Smooth muscle cell (in vitro differentiated cells): ENCODE data around the gene SLC1A7. TPM values are rescaled to one million over a fixed set of nuclear protein-coding genes. Genes with fewer than 3 reads are reported as not detected.

ENCODE experiments used
- DNase-seq: peaks from one replicate; lab custom pipeline; 2025; ENCODE audit not compliant: unreplicated experiment; lab: John Stamatoyannopoulos, UW
- H2AFZ ChIP-seq: fragments of 200-600 bp; sonication (generic); 2 replicates; pipeline ENCODE4 v1.6.0; 2016; ENCODE audit warnings: antibody characterized with exemption, low read depth, mild to moderate bottlenecking
- H3F3A ChIP-seq: fragments of 200-600 bp; sonication (generic); 2 replicates; pipeline ENCODE4 v1.6.0; 2017; ENCODE audit warnings: antibody characterized with exemption, low read depth
- H3K27ac ChIP-seq: fragments of 200-600 bp; sonication (generic); 2 replicates; pipeline ENCODE4 v1.5.1; 2016; ENCODE audit warnings: low read depth, mild to moderate bottlenecking
- H3K27me3 ChIP-seq: fragments of 200-600 bp; sonication (generic); 2 replicates; pipeline ENCODE4 v1.6.1; 2016; ENCODE audit warnings: low read depth, mild to moderate bottlenecking
- H3K36me3 ChIP-seq: fragments of 200-600 bp; sonication (generic); 2 replicates; pipeline ENCODE4 v1.5.1; 2016; ENCODE audit warnings: low read depth
- H3K4me1 ChIP-seq: fragments of 200-600 bp; sonication (generic); 2 replicates; pipeline ENCODE4 v1.5.1; 2016; ENCODE audit warnings: low read depth
- H3K4me2 ChIP-seq: fragments of 200-600 bp; sonication (generic); 2 replicates; pipeline ENCODE4 v1.6.0; 2016; ENCODE audit warnings: mild to moderate bottlenecking
- H3K4me3 ChIP-seq: fragments of 200-600 bp; sonication (generic); 2 replicates; pipeline ENCODE4 v1.5.1; 2016; ENCODE audit warnings: mild to moderate bottlenecking
- H3K79me2 ChIP-seq: fragments of 200-600 bp; sonication (generic); 2 replicates; pipeline ENCODE4 v1.6.0; 2016; ENCODE audit warnings: low read depth, mild to moderate bottlenecking
- H3K9ac ChIP-seq: fragments of 200-600 bp; sonication (generic); 2 replicates; pipeline ENCODE4 v1.6.0; 2016; ENCODE audit warnings: low read depth
- H3K9me3 ChIP-seq: fragments of 200-600 bp; sonication (generic); replicated peaks from 2 replicates; pipeline ENCODE4 v1.5.1; 2016; ENCODE audit warnings: low read depth
- H4K20me1 ChIP-seq: fragments of 200-600 bp; sonication (generic); 2 replicates; pipeline ENCODE4 v1.6.0; 2016; ENCODE audit warnings: low read depth
- WGBS: methylation state at CpG from one replicate; pipeline ENCODE4 v1.1.7; 2016; ENCODE audit warnings: low lambda C conversion rate; 5-methylcytosine and 5-hydroxymethylcytosine counted together
- polyA plus RNA-seq: library from polyadenylated mRNA; unstranded; fragments of >200 nt; fragmentation: Nextera tagmentation; extraction: Ambion mirVana; gene quantifications from 2 replicates; pipeline ENCODE4 v1.2.1, GENCODE V29; 2016
- total RNA-seq: library from RNA; depleted of rRNA; stranded (reverse); fragments of >200 nt; gene quantifications from 2 replicates; pipeline ENCODE4 v1.2.3, GENCODE V29; 2014
- TF ChIP-seq, protein P1 (sequence below): fragments of 200-600 bp; sonication (generic); IDR thresholded peaks from 2 replicates; pipeline ENCODE4 v1.5.1; 2017; ENCODE audit warnings: borderline replicate concordance, mild to moderate bottlenecking, antibody characterized with exemption; ENCODE audit not compliant: insufficient read depth, poor library complexity, severe bottlenecking

Gene SLC1A7
- total and polyA plus RNA-seq, 2 experiments from 2014 or later, result 0.05 TPM; not detected in 1

DNA sequence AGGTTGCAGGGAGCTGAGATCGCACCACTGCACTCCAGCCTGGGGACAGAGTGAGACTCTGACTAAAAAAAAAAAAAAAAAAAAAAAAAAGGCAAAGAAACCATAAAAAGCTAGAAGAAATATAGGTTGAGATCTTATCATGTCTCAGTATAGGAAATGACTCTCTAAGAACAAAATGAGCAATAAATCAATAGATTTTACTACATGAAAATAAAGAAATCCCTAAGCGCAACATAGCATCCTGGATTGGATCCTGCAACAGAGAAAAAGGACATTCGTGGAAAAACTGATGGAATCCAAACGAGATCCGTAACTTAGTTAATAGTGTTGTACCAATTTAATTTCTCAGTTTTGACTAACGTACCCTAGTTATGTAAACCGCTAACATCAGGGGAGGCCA is 35.3 kb downstream of the SLC1A7 start:
- H3K4me1 ChIP-seq, result peaks cover 23% of the 10 kb centered on the region
- no peak overlapping the region for H3K9ac ChIP-seq
- peak overlapping the region; percentile 56 for H3K4me2 ChIP-seq
- H3F3A ChIP-seq, result no peaks in the 10 kb centered on the region
- WGBS, result 94% methylated on average over 6 of the region's 7 CpGs
- peak overlapping the region; percentile 32 for H3K27ac ChIP-seq
- H3K9me3 ChIP-seq, result peaks cover 1% of the 10 kb centered on the region
- TF ChIP-seq, protein P1, sequence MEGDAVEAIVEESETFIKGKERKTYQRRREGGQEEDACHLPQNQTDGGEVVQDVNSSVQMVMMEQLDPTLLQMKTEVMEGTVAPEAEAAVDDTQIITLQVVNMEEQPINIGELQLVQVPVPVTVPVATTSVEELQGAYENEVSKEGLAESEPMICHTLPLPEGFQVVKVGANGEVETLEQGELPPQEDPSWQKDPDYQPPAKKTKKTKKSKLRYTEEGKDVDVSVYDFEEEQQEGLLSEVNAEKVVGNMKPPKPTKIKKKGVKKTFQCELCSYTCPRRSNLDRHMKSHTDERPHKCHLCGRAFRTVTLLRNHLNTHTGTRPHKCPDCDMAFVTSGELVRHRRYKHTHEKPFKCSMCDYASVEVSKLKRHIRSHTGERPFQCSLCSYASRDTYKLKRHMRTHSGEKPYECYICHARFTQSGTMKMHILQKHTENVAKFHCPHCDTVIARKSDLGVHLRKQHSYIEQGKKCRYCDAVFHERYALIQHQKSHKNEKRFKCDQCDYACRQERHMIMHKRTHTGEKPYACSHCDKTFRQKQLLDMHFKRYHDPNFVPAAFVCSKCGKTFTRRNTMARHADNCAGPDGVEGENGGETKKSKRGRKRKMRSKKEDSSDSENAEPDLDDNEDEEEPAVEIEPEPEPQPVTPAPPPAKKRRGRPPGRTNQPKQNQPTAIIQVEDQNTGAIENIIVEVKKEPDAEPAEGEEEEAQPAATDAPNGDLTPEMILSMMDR, result no peak
- H3K36me3 ChIP-seq, result no peaks in the 10 kb centered on the region
- no peak for DNase-seq
- no peak overlapping the region for H3K4me3 ChIP-seq
- no peaks in the 10 kb centered on the region for H3K79me2 ChIP-seq
- H3K27me3 ChIP-seq, result peaks cover 11% of the 10 kb centered on the region
- H4K20me1 ChIP-seq, result no peaks in the 10 kb centered on the region
- H2AFZ ChIP-seq, result no peak overlapping the region

DNA sequence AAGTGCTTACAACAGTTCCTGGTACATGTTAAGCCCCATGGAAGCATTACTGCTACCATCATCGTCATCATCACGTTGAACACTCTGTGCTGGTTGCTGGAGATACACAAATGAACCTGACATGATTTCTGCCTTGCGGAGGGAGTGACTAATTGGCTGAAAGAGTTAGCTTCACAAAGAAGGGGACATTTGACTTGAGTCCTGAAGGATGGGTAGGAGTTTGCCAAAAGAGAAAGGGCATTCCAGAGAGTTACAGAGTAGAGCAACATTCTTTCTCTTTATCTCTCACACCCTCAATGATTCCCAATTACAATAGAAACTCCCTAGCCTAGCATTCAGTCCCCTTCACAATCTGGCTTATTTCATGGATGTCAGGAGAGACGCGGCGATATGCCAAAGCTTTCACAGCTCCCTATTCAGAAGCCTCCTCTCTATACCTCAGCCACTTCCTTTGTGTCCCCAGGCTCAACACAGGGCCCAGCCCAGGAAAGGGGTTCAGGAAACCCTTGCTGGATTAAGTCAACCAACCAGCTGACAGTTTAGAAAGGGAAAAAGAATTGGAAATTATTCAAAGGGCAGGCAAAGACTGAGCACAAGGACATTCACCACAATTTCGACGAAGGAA is 38.0 kb downstream of the SLC1A7 start:
- Histone ChIP-seq H3K4me3 (no peak overlapping the region), H3K27ac (no peak overlapping the region), H3K27me3 (peaks cover 11% of the 10 kb centered on the region), H3K4me1 (peaks cover 14% of the 10 kb centered on the region), H3K4me2 (no peak overlapping the region), H4K20me1 (no peaks in the 10 kb centered on the region), H3F3A (no peaks in the 10 kb centered on the region), H3K79me2 (no peaks in the 10 kb centered on the region), H3K9me3 (no peaks in the 10 kb centered on the region), H3K36me3 (no peaks in the 10 kb centered on the region), H2AFZ (no peak overlapping the region), H3K9ac (no peak overlapping the region)
- DNase-seq, result no peak
- TF ChIP-seq, protein P1, result no peak
- WGBS, result 91% methylated on average over 8 of the region's 8 CpGs

DNA sequence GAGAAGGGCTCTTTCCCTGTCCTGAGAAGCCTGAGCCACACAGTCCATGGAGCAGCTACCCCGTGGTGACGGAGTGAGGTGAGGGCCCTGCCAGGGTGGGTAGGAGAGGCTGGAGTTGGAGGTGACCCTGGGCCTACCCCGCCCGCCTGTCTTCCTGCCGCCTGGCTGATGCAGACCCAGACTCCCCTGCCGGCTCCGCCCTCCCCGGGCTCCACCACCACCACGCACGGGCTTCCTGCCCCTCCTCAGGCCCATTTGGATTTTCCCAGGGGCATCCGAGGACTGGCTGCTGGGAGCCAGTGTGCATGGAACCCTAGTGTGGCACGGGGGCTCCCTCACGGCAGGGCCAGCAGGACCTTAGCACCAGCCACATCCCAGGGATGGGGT is 47.9 kb downstream of the SLC1A7 start:
- H3K27me3 ChIP-seq, result no peaks in the 10 kb centered on the region
- no peak overlapping the region for H3K27ac ChIP-seq
- H3K79me2 ChIP-seq, result no peaks in the 10 kb centered on the region
- no peak overlapping the region for H3K4me3 ChIP-seq
- TF ChIP-seq, protein P1, result no peak
- no peak for DNase-seq
- H2AFZ ChIP-seq, result no peak overlapping the region
- H3K9ac ChIP-seq, result no peak overlapping the region
- no peak overlapping the region for H3K4me2 ChIP-seq
- H4K20me1 ChIP-seq, result no peaks in the 10 kb centered on the region
- WGBS, result 87% methylated on average over 13 of the region's 13 CpGs
- H3K4me1 ChIP-seq, result no peaks in the 10 kb centered on the region
- no peaks in the 10 kb centered on the region for H3K9me3 ChIP-seq
- H3F3A ChIP-seq, result no peaks in the 10 kb centered on the region
- no peaks in the 10 kb centered on the region for H3K36me3 ChIP-seq

DNA sequence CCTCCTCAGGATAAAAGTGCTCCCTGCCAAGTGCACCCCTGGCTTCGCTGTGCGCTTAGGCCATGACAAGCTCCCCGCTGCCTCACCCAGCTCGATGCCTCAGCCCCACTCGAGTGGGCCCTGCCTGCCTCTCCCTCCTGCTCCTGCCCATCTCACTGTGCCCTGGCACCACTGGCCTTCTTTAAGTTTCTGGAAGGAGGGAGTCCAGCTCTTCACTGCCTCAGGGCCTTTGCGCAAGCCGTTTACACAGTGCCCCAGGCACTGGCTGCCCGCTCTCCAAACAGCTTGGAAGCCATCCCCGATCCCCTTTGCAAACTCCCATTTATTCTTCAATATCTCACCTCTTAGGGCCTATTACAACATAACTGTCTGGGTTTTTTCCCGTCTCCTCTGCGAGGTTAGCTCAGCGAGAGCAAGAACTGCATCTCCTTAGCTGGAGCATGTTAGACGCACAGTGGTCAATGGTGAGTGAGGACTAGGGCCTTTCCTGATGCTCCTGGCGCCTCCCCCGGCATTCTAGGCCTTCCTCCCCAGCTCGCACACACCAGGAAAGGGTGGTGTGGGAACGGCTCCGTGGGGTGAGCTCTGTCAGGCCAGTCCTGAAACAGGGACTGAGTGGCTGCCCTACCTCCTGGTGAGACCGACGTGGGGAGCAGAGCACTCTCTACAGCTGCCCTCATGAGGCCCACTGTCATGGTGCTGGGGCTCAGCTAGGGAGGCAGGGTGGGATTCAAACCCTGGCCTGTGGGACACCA is 48.5 kb downstream of the SLC1A7 start:
- Histone ChIP-seq H3K36me3 (no peaks in the 10 kb centered on the region), H3K9ac (no peak overlapping the region), H3F3A (no peaks in the 10 kb centered on the region), H3K27ac (no peak overlapping the region), H3K4me1 (no peaks in the 10 kb centered on the region), H3K4me3 (no peak overlapping the region), H3K79me2 (no peaks in the 10 kb centered on the region), H4K20me1 (no peaks in the 10 kb centered on the region), H2AFZ (no peak overlapping the region), H3K27me3 (no peaks in the 10 kb centered on the region), H3K9me3 (no peaks in the 10 kb centered on the region), H3K4me2 (no peak overlapping the region)
- no peak for DNase-seq
- TF ChIP-seq, protein P1, result no peak
- WGBS, result 93% methylated on average over 20 of the region's 20 CpGs
